ENCODE results near the gene CAPN15.

DNA sequence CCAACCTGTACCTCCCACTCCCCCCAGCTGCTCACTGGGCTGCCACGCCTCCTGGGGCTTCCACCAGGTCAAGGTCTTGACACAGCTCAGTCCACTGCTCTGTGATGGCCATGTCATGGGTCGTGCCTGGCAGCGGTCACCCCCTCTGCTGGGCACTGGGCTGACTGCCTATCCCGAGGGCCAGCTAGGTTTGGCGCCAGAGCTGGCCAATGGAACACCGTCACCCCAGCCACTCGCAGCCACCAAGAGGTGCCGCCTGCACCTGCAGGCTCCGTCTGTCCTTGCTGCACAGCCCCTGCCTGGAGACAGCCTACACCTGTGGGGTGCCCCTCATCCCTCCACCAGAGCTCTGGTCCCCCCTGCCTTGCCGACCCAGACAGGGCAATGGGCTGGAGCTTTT lies 57.8 kb downstream of the CAPN15 start:
- TF ChIP-seq, protein P1, sequence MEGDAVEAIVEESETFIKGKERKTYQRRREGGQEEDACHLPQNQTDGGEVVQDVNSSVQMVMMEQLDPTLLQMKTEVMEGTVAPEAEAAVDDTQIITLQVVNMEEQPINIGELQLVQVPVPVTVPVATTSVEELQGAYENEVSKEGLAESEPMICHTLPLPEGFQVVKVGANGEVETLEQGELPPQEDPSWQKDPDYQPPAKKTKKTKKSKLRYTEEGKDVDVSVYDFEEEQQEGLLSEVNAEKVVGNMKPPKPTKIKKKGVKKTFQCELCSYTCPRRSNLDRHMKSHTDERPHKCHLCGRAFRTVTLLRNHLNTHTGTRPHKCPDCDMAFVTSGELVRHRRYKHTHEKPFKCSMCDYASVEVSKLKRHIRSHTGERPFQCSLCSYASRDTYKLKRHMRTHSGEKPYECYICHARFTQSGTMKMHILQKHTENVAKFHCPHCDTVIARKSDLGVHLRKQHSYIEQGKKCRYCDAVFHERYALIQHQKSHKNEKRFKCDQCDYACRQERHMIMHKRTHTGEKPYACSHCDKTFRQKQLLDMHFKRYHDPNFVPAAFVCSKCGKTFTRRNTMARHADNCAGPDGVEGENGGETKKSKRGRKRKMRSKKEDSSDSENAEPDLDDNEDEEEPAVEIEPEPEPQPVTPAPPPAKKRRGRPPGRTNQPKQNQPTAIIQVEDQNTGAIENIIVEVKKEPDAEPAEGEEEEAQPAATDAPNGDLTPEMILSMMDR (IDR thresholded peaks at IDR 0.05), result no peak
- TF ChIP-seq POLR2A (IDR thresholded peaks at IDR 0.05) (no peak), POLR2AphosphoS5 (IDR thresholded peaks at IDR 0.05) (no peak)

Measured in suprapubic skin (tissue), 4 donors.